Right lobe of liver (tissue), 6 donors: ENCODE data around the gene EPHA10. TPM values are rescaled to one million over a fixed set of nuclear protein-coding genes. Genes with fewer than 3 reads are reported as not detected.

Experiments used
- ATAC-seq, 4 donors: fragments of 200-7000 bp; cut with Tn5 transposase; one replicate each; pipeline ENCODE4 v1.9.1; 2020; ENCODE audit warnings: mild to moderate bottlenecking in 4 of 4, moderate library complexity in 4 of 4
- DNase-seq, 3 donors: peaks; one replicate each; pipeline ENCODE4 v3.0.0-alpha.2; 2020
- H3K27ac ChIP-seq, 3 donors: fragments of 200-600 bp; one replicate each; pipeline ENCODE4 v1.8.0; 2022
- H3K27me3 ChIP-seq, 2 donors: fragments of 200-600 bp; one replicate each; pipeline ENCODE4 v1.8.0; 2022
- H3K36me3 ChIP-seq, 4 donors: fragments of 200-600 bp; sonication (generic) in 1 of 4; one replicate each; pipeline versions ENCODE4 v1.5.1 to v1.8.0; 2017 to 2022; ENCODE audit warnings: control low read depth in 1 of 4
- H3K4me1 ChIP-seq, 4 donors: fragments of 200-600 bp; sonication (generic) in 1 of 4; one replicate each; pipeline versions ENCODE4 v1.5.1 to v1.8.0; 2017 to 2022; ENCODE audit warnings: control low read depth in 1 of 4
- H3K4me3 ChIP-seq, 3 donors: fragments of 200-600 bp; one replicate each; pipeline ENCODE4 v1.8.0; 2022
- H3K9me3 ChIP-seq, 4 donors: fragments of 200-600 bp; sonication (generic) in 1 of 4; one replicate each; pipeline versions ENCODE4 v1.5.1 to v1.8.0; 2017 to 2022; ENCODE audit warnings: control low read depth in 1 of 4
- CTCF ChIP-seq, 4 donors: fragments of 200-600 bp in 3 of 4; fragments of 450-650 bp in 1 of 4; IDR thresholded peaks; one replicate each; pipeline versions ENCODE4 v1.5.1 to v1.8.0; 2016 to 2022; ENCODE audit warnings: antibody characterized with exemption in 4 of 4, mild to moderate bottlenecking in 2 of 4
- POLR2A ChIP-seq: fragments of 450-650 bp; IDR thresholded peaks from one replicate; pipeline ENCODE4 v1.6.1; 2017; ENCODE audit warnings: antibody characterized with exemption, mild to moderate bottlenecking
- WGBS: methylation state at CpG from one replicate; pipeline ENCODE4 v1.1.6; 2018; ENCODE audit warnings: low coverage, low lambda C conversion rate; ENCODE audit not compliant: insufficient coverage; ENCODE audit errors: missing lambda C conversion rate; 5-methylcytosine and 5-hydroxymethylcytosine counted together
- intact Hi-C, 2 donors: fragments of 100-400 bp; cut with DNase I; formaldehyde crosslinking; loops; one replicate each; pipeline versions ENCODE4 v1.11.2 to v1.14.1; 2022
- total RNA-seq, 6 experiments: library from RNA; depleted of rRNA in 2 of 6; stranded (reverse); fragments of >200 nt in 2 of 6; fragmentation: NEBNext Ultra II Directional in 3 of 6; extraction: Animal tissue kit (Norgen Biotek cat#: 25700) in 3 of 6; gene quantifications; one replicate each; pipeline versions ENCODE4 v1.1.0 to v1.2.4, GENCODE V29; 2016 to 2023
- donor health status: DM: no; HTN: yes; CAD: no.
- donor health status: DM: no; HTN: no; CAD: no.
- donor health status: DM: no; HTN: no; CAD: no.
- donor health status: DM: no; HTN: yes; CAD: no.
- donor health status: DM: no; HTN: yes; CAD: no.

EPHA10 gene
- total RNA-seq, 6 experiments from 2014 or later, result 0.07 to 0.16 TPM; not detected in 4

GRCh38 chr1:37722181-37723071 is 42.5 kb downstream of the EPHA10 start:
- H3K27me3 ChIP-seq, result no peaks in the 10 kb centered on the region
- TF ChIP-seq CTCF (IDR thresholded peaks at IDR 0.05) (no peak), POLR2A (no peak)
- DNase-seq (no peak), ATAC-seq (no peak)
- no peaks in the 10 kb centered on the region for H3K4me1 ChIP-seq
- H3K9me3 ChIP-seq, result no peaks in the 10 kb centered on the region
- WGBS, result 84% methylated on average over 7 of the region's 14 CpGs
- H3K27ac ChIP-seq, result no peak overlapping the region
- intact Hi-C loops, result no loop called here
- H3K4me3 ChIP-seq, result no peak overlapping the region
- no peaks in the 10 kb centered on the region for H3K36me3 ChIP-seq

GRCh38 chr1:37721565-37721964 is 43.4 kb downstream of the EPHA10 start:
- intact Hi-C loops, result no loop called here
- no peak for TF ChIP-seq CTCF (IDR thresholded peaks at IDR 0.05)
- no peak for TF ChIP-seq POLR2A
- no peak overlapping the region for H3K4me3 ChIP-seq

GRCh38 chr1:37720231-37721130 is 44.4 kb downstream of the EPHA10 start:
- Histone ChIP-seq H3K4me1 (no peaks in the 10 kb centered on the region), H3K36me3 (no peaks in the 10 kb centered on the region), H3K27me3 (no peaks in the 10 kb centered on the region), H3K27ac (no peak overlapping the region), H3K4me3 (no peak overlapping the region), H3K9me3 (no peaks in the 10 kb centered on the region)
- no peak for DNase-seq
- no peak for ATAC-seq
- intact Hi-C loops, result no loop called here
- 92% methylated on average over 2 of the region's 22 CpGs for WGBS
- TF ChIP-seq POLR2A, result no peak

More at GRCh38 chr1:37721565-37721964, 43.4 kb downstream of the EPHA10 start:
- Histone ChIP-seq H3K9me3 (no peaks in the 10 kb centered on the region), H3K4me1 (no peaks in the 10 kb centered on the region), H3K27ac (no peak overlapping the region), H3K27me3 (no peaks in the 10 kb centered on the region), H3K36me3 (no peaks in the 10 kb centered on the region)
- WGBS, result 40% methylated on average over 1 of the region's 19 CpGs
- ATAC-seq, result no peak
- no peak for DNase-seq

GRCh38 chr1:37719572-37720195 is 45.2 kb downstream of the EPHA10 start:
- Histone ChIP-seq H3K4me1 (no peaks in the 10 kb centered on the region), H3K27ac (no peak overlapping the region), H3K4me3 (no peak overlapping the region), H3K36me3 (no peaks in the 10 kb centered on the region), H3K9me3 (no peaks in the 10 kb centered on the region), H3K27me3 (no peaks in the 10 kb centered on the region)
- no peak for DNase-seq
- intact Hi-C loops, result no loop called here
- no peak for ATAC-seq
- TF ChIP-seq POLR2A (no peak), CTCF (IDR thresholded peaks at IDR 0.05) (no peak)
- WGBS, result 83% methylated on average over 6 of the region's 13 CpGs
